Endothelial cell of umbilical vein (primary cell): ENCODE data around the gene COX4I1. TPM values are rescaled to one million over a fixed set of nuclear protein-coding genes. Genes with fewer than 3 reads are reported as not detected.

ENCODE experiments used
- BruUV-seq: library from RNA; stranded (reverse); fragments of 400-500 nt; replicated peaks from 2 replicates; lab custom pipeline; 2021; lab: Mats Ljungman, UMichigan
- CTCF ChIA-PET: fragments of 300-600, 350-600 bp; sonication (Branson Sonifier 250); formaldehyde crosslinking; loops from one replicate; lab custom pipeline; 2021; ENCODE audit warnings: antibody characterized with exemption, inconsistent platforms; lab: Charles Lee
- POLR2A ChIA-PET: fragments of 300-600, 350-600 bp; sonication (Branson Sonifier 250); formaldehyde crosslinking; loops from one replicate; lab custom pipeline; 2021; ENCODE audit warnings: antibody characterized with exemption, inconsistent platforms; lab: Charles Lee
- DNase-seq: peaks from one replicate; pipeline ENCODE4 v3.0.0-alpha.2; 2011; ENCODE audit warnings: low read depth, low spot score
- FAIRE-seq: peaks from 2 replicates; lab custom pipeline; 2011; peaks lifted over from hg19 to GRCh38; lab: Jason Lieb, UNC
- H2AFZ ChIP-seq: 2 replicates; pipeline ENCODE4 v1.6.0; 2012; ENCODE audit warnings: low read depth, low read length, control low read depth, inconsistent platforms
- H3K27ac ChIP-seq: 2 replicates; pipeline ENCODE4 v1.5.1; 2011; ENCODE audit warnings: low read depth, mild to moderate bottlenecking, control low read depth, low read length, moderate library complexity; ENCODE audit not compliant: insufficient read depth
- H3K27me3 ChIP-seq, 2 experiments: 2 replicates each; pipeline versions ENCODE4 v1.6.0 to v1.6.1; 2011; ENCODE audit warnings: low read length in 2 of 2, mixed read lengths in 1 of 2; ENCODE audit not compliant: control insufficient read depth in 2 of 2, insufficient read depth in 2 of 2
- H3K36me3 ChIP-seq, 2 experiments: 2 replicates in 1 of 2; 3 replicates in 1 of 2; pipeline ENCODE4 v1.5.1; 2011; ENCODE audit warnings: low read length in 2 of 2, mild to moderate bottlenecking in 1 of 2, moderate library complexity in 1 of 2; ENCODE audit not compliant: control insufficient read depth in 2 of 2, insufficient read depth in 2 of 2; ENCODE audit errors: extremely low read depth in 1 of 2
- H3K4me1 ChIP-seq: 3 replicates; pipeline ENCODE4 v1.5.1; 2011; ENCODE audit warnings: mild to moderate bottlenecking, low read length; ENCODE audit not compliant: control insufficient read depth, insufficient read depth; ENCODE audit errors: extremely low read depth
- H3K4me2 ChIP-seq: 2 replicates; pipeline ENCODE4 v1.6.1; 2011; ENCODE audit warnings: low read length, control low read depth, mixed read lengths; ENCODE audit not compliant: insufficient read depth
- H3K4me3 ChIP-seq, 3 experiments: fragments of 200-600 bp in 1 of 3; sonication (generic), shearing (Covaris generic) in 1 of 3; replicated peaks in 1 of 3; 2 replicates each; pipeline ENCODE4 v1.5.1; 2011 to 2016; ENCODE audit warnings: control low read depth in 3 of 3, low read length in 3 of 3, mild to moderate bottlenecking in 2 of 3, inconsistent platforms in 1 of 3, low read depth in 1 of 3, moderate library complexity in 1 of 3; ENCODE audit not compliant: insufficient read depth in 1 of 3
- H3K79me2 ChIP-seq: 2 replicates; pipeline ENCODE4 v1.6.0; 2012; ENCODE audit warnings: low read length, inconsistent platforms; ENCODE audit not compliant: control insufficient read depth, insufficient read depth
- H3K9ac ChIP-seq: replicated peaks from 2 replicates; pipeline ENCODE3; 2011; ENCODE audit warnings: low read length, control low read depth; ENCODE audit not compliant: insufficient read depth; ENCODE audit errors: extremely low read depth
- H3K9me1 ChIP-seq: replicated peaks from 3 replicates; pipeline ENCODE4 v1.6.0; 2011; ENCODE audit warnings: mild to moderate bottlenecking, low read length; ENCODE audit not compliant: control insufficient read depth, insufficient read depth; ENCODE audit errors: extremely low read depth
- H3K9me3 ChIP-seq: replicated peaks from 2 replicates; pipeline ENCODE4 v1.5.1; 2012; ENCODE audit warnings: low read length, inconsistent platforms; ENCODE audit not compliant: control insufficient read depth, insufficient read depth
- H4K20me1 ChIP-seq: replicated peaks from 2 replicates; pipeline ENCODE3; 2011; ENCODE audit warnings: mild to moderate bottlenecking, low read length; ENCODE audit not compliant: control insufficient read depth, insufficient read depth; ENCODE audit errors: extremely low read depth
- CTCF ChIP-seq, 2 donors: IDR thresholded peaks; 1 replicate in 1 of 2; 2 replicates in 1 of 2; pipeline ENCODE4 v1.5.1; 2011; ENCODE audit warnings: low read length in 2 of 2, mild to moderate bottlenecking in 2 of 2, moderate library complexity in 2 of 2, control low read depth in 1 of 2, inconsistent platforms in 1 of 2, low read depth in 1 of 2; ENCODE audit not compliant: insufficient read depth in 1 of 2; ENCODE audit errors: extremely low read depth in 1 of 2
- GATA2 ChIP-seq: IDR thresholded peaks from 2 replicates; pipeline ENCODE4 v1.7.0; 2011; ENCODE audit warnings: low read depth, mild to moderate bottlenecking, moderate library complexity, mixed read lengths, low read length; ENCODE audit not compliant: insufficient read length, insufficient read depth
- dilution Hi-C: fragments of 300-500 bp; cut with MboI; formaldehyde crosslinking; loops from one replicate; pipeline ENCODE4 v1.15.0; 2019; ENCODE audit warnings: low sequenced_read_pairs; ENCODE audit not compliant: extremely low pct_ligation_motif_present
- intact Hi-C: fragments of 100-400 bp; cut with micrococcal nuclease; formaldehyde crosslinking; loops from one replicate; pipeline ENCODE4 v1.10.0; 2022
- polyA plus RNA-seq, 4 experiments: library from polyadenylated mRNA; depleted of rRNA in 3 of 4; stranded (reverse) in 3 of 4; unstranded in 1 of 4; fragments of >200 nt; gene quantifications; 2 replicates each; pipeline versions ENCODE4 v1.2.1 to v1.2.3, GENCODE V29; 2011 to 2012; ENCODE audit warnings: missing spikeins in 1 of 4
- total RNA-seq: library from RNA; stranded (reverse); gene quantifications from 2 replicates; pipeline ENCODE4 v1.2.3, GENCODE V29; 2021

COX4I1 gene
- total and polyA plus RNA-seq, 2 donors (not counting 3 experiments of a cell fraction or from before 2014, with no cell fraction given): 560 to 953 TPM

GRCh38 chr16:85759631-85760419 is 39.7 kb upstream of the COX4I1 start:
- dilution Hi-C loops: no loop called here

More at GRCh38 chr16:85759631-85760419, 39.7 kb upstream of the COX4I1 start:
- Histone ChIP-seq H3K36me3 (no peaks in the 10 kb centered on the region), H3K4me1 (no peaks in the 10 kb centered on the region), H4K20me1 (no peaks in the 10 kb centered on the region), H2AFZ (no peak overlapping the region), H3K4me2 (no peak overlapping the region), H3K27me3 (no peaks in the 10 kb centered on the region), H3K27ac (no peak overlapping the region), H3K79me2 (no peaks in the 10 kb centered on the region), H3K9ac (no peak overlapping the region), H3K4me3 (no peak overlapping the region), H3K9me3 (no peaks in the 10 kb centered on the region), H3K9me1 (no peaks in the 10 kb centered on the region)
- ChIA-PET POLR2A (no interaction called here), CTCF (interaction anchor here (0.7 to 2.2 kb wide), 6 partner anchors 8 to 100 kb away, joined by 3 to 14 read pairs (median 4); no protein-coding TSS in a partner anchor)
- FAIRE-seq (no peak), DNase-seq (no peak)
- TF ChIP-seq CTCF (IDR thresholded peaks at IDR 0.05; ENCODE audit: extremely low read depth in 1 of 2, insufficient read depth in 1 of 2, low read depth in 1 of 2, low read length in 2 of 2) (peak; percentile 47 to 54), GATA2 (no peak)
- BruUV-seq: no TSS peak
- intact Hi-C loops: no loop called here
